SHP77 (cell line): Measurements from ENCODE around the gene FKBP4.

Source experiments
- DNase-seq, 2 experiments: peaks; one replicate each; lab custom pipeline; 2025; lab: John Stamatoyannopoulos, UW

FKBP4 gene

DNA sequence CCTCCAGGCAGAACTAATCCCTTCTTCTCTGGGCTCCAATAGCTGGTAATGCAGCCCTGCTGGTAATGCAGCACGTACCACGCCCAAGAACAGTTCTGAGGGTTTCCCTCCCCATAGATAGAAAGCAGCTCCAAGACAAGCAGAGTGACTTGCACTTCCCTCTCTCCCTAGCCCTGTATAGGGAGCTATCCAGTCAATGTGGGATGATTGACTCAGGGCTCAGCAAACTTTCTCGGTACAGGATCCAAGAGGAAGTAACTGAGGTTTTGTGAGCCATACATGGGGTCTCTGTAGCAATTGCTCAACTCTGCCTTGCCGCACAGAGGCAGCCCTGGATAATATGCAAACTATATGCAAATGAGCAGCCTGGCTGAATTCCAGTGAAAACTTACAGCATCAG lies 15.5 kb upstream of the FKBP4 start:
- DNase-seq = no peak

DNA sequence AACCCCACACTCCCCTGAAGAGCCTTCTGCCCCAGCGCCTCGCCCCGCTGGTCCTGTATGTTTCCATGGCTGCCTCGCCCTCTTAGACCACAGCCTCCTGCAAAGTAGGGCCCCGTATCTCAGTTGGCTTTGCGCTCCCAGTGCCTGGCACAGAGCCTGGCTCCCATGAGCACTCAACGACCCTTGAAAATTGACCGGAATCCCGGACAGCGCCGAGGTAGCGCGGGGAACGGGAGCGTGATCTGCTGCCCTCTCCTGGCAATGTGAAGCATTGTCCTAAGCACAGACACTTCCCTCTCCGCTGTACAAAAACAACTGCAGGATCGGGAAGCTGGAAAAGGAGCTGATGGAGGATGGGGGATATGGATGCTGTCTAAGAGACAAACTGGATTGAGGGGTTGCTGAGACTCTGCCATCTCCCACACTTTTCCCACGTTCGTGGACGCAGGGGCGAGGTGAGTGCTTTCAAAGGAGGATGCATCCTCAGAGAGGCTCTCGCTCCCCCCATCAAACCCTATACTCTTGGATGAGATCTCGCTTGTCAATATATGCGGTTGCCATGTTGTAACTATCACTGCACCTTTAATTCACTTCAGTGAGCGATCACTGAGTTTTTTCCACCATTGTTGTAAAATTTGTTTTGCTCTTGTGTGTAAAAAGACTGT lies 10.7 kb upstream of the FKBP4 start:
- peak in 1 of 2 experiments; percentile 30 for DNase-seq

DNA sequence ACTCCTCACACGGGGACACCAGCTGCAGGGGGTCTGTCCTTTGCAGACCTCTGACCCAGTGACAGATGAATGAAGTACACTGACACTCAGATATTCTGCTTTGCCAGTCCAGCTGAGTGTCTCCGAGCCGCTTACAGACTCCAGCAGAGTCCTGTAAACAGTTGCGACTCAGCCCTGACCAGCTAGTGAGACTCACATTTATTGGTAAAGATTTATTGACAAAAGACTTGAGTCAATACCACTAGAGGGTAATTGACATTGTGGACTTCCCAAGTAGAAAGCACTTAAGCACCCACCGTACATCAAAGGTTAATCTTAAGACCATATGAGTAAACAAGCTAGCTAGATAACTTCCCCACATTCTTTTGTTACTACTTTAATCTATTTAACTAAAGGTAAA lies 9.8 kb upstream of the FKBP4 start:
- DNase-seq = no peak

GRCh38 chr12:2791089-2791488 lies 3.7 kb upstream of the FKBP4 start:
- DNase-seq = no peak

DNA sequence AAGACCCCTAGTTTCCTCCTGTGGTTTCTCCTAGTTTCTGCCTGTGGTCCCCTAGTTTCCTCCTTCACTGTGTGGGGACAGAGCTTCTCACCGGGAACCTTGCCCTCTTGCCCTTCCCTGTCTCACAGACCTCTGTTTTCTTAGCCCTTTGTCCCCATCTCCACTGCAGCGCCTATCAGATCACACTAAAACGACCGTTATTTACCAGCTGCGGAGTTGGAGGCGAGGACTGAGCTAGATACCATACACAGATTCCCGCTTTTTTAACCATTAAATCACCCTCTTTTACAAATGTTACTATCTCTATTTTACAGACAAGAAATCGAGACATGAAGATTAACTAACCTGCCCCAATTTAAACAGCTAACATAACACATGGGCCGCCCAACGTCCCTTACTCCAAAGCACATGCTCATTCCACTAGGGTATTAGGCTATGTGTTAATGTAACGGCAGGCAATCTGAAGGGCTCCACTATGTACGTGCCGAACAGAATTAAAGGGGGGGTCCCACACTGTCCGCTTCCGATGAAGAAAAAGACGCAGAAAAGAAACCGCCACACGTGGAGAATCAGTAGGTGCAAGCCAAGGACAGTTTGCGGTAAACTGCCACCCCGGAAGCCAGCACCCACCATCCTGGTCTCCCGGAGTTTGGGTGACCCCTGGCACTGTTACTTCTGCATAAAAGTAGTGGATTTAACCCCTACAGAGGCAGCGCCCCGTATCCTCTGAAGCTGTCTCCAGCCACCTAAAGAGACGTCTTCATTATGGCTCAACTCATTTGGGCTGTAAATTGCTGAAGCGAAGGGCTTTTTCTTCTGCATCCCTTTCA lies 1.9 kb upstream of the FKBP4 start:
- no peak for DNase-seq

DNA sequence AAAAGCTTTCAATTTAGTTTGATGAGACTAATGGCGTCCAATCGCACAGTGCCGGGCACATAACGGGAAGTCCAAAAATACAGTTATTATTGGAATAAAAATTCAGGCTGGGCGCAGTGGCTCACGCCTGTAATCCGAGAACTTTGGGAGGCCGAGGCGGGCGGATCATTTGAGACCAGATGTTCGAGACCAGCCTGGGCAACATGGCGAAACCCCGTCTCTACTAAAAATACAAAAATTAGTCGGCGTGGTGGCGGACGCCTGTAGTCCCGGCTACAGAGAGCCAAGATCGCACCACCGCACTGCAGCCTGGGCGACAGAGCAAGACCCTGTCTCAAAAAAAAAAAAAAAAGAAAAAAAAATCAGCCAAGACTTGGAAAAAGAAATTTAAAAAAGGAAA lies 1.2 kb upstream of the FKBP4 start:
- DNase-seq = no peak

DNA sequence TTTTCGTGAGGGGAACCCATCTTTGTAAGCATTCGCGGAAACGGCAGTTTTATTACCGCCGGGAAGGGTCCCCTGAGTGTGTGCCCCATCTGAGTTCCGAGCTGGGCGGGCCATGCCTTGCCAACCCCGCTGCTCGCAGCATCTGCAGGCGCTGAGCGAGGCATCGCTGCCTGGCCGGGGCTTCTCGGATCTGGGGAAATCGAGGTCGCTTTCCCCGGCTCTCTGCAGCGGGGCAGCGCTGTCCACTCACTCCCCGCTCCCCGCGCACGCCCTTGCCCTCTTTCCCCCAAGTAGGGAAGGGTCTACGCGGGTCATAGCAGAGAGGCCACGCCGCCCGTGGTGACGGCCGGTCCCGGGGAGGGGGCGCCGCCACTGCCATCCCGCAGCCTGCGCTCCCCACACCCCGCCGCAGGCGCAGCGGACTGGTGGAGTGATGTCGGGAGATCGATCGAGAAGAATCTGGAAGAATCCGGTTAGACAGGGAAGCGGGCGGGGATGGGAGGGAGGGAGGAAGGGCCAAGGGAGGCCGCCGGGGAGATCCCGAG lies 507 bp upstream of the FKBP4 start:
- no peak for DNase-seq

DNA sequence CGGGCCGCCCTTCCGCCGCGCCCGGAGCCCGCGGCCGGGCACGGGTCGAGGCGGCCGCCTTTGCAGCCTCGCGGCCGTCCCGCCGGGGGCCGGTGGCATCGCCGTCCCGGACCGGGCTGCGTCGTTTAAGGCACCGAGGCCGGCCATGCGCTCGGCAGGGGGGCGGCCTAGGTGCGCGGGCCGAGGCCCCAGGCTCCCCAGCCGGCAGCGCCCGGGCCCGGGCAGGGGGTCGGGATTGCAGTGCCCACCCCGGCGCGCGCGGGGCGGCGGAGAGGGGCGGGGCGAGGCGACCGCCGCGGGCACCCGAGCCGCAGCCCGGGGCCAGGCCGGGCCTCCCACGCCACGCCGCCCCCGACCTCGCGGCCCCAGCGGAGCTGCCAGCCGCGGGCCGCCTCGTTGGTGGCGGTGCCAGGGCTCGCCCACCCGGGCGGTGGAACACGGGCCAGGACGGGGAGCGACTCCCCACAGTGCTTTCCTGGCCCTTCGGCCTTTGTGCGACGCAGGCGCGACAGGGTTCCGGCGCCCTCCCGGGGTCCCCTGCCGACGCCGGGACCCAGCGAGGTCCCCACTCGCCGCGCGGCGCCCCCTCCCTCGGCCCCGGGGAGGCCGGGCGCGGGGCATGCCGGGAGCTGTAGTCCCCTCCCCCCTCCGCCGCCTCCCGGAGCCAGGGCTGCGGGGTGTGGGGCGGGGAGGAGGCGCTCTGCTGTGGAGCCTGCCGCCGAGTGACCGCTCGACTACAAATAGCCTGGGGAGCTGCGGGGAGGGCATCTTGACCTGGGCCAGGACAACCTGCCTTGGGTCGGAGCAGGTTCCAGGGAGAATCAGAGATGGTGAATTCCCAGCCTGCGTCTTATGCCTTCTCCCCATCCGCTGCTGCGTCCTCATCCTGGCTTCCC lies 769 bp downstream of the FKBP4 start:
- peak in 1 of 2 experiments; percentile 33 for DNase-seq

DNA sequence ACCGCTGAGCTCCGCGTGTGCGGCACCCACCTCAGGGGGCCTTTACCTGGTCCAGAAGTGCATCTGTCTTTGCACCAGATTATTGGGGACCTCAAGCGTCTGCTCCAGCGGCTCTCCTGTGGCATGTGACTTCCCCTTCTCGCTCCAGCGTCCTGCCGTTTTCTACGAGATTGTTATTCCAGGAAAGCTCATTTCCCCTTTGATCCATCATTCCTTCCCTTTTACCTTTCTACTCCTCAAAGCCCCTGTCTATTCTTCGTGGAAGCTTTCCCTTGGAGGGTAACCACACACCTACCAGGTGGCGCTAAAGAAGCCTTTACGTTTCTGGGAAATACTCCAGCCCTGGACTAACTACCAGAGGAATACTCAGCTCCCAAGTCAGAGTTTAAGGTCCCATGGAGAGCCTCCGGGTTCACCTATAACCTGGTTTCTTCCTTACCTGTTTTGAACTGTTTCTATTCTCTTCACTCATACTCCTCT lies 1.5 kb downstream of the FKBP4 start:
- DNase-seq = no peak

GRCh38 chr12:2797721-2798418 lies 3.1 kb downstream of the FKBP4 start:
- no peak for DNase-seq

DNA sequence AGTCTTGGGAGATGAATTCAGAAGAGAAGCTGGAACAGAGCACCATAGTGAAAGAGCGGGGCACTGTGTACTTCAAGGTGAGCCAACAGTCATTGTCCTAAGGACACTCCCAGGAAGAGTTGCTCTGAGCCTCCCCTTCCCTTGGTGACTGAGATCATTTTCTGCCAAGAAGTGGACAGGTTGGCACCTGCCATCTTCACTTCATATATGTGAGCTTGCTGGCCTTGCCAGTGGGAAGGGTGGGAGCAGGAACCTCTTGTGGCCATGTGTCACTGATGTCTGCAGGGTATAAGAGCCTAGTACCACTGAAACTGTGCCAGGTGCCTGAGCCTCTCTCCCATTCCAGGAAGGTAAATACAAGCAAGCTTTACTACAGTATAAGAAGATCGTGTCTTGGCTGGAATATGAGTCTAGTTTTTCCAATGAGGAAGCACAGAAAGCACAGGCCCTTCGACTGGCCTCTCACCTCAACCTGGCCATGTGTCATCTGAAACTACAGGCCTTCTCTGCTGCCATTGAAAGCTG lies 5.3 kb downstream of the FKBP4 start:
- no peak for DNase-seq

GRCh38 chr12:2801044-2801783 lies 6.4 kb downstream of the FKBP4 start:
- DNase-seq = no peak

DNA sequence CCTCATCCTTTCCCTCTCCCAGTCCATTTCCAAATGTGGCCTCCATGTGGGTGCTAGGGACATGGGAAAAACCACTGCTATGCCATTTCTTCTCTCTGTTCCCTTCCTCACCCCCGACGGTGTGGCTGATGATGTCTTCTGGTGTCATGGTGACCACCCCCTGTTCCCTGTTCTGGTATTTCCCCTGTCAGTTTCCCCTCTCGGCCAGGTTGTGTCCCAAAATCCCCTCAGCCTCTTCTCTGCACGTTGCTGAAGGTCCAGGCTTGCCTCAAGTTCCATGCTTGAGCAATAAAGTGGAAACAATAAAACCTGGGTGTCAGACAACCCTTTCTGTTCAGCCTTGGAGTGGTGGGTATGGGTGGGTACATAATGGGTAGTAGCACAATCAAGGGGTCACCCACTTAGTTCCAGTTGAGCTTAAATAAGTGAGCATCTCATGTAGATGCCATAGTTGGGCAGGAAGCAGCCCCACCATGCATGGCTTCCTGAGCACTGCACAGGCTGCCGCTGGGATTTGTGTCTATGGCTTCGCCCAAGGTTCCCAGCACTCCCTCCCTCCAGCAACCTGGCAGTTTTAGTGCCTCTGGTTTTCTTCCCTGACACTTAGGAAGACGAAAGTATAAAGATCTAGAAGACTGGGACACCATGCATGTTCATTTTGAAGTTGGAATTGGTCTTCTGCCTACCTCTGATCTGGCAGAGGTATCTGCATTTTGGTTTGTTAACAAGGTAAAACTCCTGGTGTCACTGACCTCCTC lies 9.0 kb downstream of the FKBP4 start:
- DNase-seq = no peak

GRCh38 chr12:2804393-2805142 lies 9.8 kb downstream of the FKBP4 start:
- DNase-seq = no peak

DNA sequence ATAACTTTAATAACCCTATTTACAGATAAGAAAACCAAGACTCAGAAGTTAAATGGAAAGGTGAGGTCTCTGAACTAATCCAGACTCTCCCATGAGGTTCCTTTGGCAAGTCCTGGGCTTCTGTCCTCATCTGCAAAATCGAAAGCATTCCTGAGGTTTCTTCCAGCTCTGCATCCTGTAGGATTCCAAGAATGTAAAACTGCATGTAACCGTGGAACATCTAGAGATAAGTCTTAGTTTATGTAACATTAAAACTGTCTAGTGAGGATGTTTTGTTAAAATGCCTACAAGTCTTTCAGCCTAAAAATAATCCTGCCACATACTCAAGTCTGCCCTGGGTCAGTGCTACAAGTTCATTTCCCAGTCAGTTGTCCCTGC lies 10.4 kb downstream of the FKBP4 start:
- no peak for DNase-seq

DNA sequence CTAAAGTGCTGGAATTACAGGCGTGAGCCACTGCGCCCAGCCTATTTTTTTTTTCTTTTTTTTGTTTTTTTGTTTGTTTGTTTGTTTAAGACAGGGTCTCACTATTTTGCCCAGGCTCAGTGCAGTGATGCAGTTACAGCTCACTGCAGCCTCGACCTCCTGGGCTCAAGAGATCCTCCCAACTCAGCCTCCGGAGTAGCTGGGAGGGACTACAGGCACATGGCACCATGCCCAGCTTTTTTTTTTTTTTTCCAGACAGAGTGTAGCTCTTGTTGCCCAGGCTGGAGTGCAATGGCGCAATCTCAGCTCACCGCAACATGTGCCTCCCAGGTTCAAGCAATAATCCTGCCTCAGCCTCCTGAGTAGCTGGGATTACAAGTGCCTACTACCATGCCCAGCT lies 11.9 kb downstream of the FKBP4 start:
- no peak for DNase-seq

DNA sequence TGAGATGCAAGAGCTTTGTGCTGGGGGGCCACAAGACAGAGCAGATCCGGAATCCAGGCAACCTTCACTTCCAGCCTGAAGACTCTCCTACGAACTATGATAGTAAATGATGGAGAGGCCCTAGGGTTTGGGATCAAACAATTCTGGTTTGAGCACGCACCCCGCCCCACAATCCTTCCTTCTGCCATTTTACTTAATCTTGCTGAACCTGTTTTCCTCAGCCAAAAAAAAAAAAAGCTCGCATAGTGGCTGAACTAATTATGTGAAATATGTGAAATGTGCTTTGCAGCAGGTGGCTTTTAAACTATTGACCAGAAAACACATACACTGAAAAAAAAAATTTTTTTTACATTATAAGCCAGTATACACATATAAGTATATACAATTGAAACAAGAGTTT lies 17.0 kb downstream of the FKBP4 start:
- no peak for DNase-seq

DNA sequence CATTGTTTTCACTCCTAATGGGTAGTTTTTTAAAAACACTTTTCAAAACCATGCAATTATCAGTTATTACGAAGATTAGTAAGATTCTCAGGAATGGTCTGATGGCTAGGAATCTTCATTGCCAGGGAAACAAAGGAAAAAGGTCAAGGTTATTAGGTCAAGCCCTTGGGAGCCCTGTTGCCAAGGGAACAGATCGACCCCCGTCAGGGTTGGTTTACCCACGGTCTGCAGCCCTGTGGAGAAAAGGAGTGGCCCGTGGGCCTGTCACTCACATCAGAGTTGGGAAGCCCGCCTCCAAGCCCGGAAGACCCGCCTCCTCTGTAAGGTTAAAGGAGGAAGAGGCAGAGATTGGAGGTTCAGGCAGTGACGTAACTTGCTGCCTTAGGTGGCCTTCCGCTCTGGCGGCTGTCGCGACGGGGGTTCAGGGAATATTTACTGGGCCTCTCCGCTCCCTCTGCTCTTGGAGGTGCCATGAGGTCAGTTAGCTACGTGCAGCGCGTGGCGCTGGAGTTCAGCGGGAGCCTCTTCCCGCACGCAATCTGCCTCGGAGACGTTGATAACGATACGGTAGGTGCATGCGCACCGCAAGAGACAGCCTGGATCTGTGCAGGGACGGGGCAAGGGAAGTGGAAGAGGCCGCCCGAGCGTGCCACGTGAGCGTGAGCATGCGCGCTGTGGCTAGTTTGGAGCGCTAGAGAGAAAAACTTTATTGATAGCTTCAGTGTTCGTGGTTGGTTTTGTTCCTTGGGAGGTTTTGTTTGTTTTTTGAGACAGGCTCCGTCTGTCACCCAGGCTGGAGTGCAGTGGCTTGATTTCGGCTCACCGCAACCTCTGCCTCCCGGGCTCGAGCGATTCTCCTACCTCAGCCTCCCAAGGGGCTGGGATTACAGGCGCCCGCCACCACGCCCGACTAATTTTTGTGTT lies 17.8 kb downstream of the FKBP4 start, which contains the start of gene ITFG2:
Gene ITFG2, plus strand, starts transcription at position 379 of the 924 bp plus-strand sequence. Its CDS starts 93 bp downstream, at position 472.
- peak; percentile 88 to 91 for DNase-seq
